Dermis microvascular lymphatic vessel endothelial cell (primary cell): ENCODE results near the gene PRKG2. TPM values are rescaled to one million over a fixed set of nuclear protein-coding genes. Genes with fewer than 3 reads are reported as not detected.

ENCODE experiments used
- DNase-seq, 2 donors: peaks; one replicate each; pipeline versions ENCODE4 v3.0.0 to v3.0.0-alpha.2; 2010; ENCODE audit warnings: low read depth in 2 of 2
- total RNA-seq: library from RNA; depleted of rRNA; stranded (reverse); fragments of >200 nt; gene quantifications from 2 replicates; pipeline ENCODE4 v1.2.1, GENCODE V29; 2014

The PRKG2 gene
- total RNA-seq, 1 donor from 2014 or later, result under 0.01 TPM

GRCh38 chr4:81215931-81216330, 909 bp upstream of the PRKG2 start:
- DNase-seq, result no peak

GRCh38 chr4:81214144-81214880, 710 bp downstream of the PRKG2 start:
- DNase-seq, result no peak

DNA sequence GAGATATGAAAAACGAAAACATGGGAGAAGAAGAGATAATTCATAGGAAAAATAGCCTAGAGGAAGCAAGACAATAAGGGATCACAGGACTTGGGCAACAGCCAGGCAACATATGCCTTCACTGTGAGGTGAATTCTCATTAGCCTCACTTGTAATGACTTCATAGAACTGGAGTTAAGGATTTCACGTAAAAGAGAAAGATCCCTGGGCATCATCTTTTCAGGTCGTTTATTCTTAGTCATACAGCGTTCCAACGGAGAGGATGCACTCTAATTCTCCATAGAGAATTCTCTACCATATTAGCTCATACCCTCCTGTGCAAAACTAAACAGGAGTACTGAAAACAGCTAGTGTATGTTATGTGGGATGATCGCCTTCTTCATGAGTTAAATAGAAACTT, 1.4 kb downstream of the PRKG2 start:
- no peak for DNase-seq

GRCh38 chr4:81211956-81212355, 3.1 kb downstream of the PRKG2 start:
- DNase-seq, result no peak

GRCh38 chr4:81207828-81208227, 7.2 kb downstream of the PRKG2 start:
- no peak for DNase-seq

- DNase-seq, result no peak
These were observed 9.7 kb downstream of the PRKG2 start for GRCh38 chr4:81205302-81205701.

DNA sequence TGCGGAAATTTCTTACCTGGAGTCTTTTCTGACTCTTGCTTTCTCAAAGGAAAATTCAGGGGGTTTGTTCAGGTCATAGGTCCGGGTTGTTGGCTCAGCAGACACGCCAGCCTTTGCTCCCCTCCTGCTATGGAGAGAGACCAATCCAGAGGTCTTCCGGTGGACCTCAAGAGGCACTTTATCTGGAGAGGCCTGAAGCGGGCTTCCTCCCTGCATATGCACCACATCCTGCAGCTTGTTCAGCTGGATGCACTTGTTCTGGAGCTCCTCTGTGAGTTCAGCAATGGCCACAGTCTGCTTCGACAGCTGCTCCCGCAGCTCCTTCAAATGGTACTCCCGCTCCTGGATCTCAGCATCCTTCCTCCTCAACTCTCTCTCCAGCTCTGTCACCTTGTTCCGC, 10.5 kb downstream of the PRKG2 start:
- DNase-seq, result no peak

DNA sequence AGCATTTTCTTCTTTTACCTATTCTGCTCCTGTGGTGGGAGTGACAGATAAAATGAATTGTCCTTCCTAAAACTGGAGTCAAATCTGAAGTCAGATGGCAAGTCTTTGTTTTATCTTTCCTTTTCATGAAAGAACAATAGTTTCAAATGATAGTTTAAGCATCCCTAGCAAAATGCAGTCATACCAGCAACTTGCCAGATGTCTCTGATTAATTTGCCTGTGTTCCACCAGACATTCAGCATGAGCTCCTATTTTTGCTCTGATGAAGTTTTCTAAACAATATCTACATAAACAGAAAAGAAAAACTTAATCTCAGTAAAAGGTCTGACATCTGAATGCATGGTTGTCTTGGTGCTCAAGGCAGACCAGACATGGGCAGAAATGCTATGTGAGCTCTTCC, 15.2 kb downstream of the PRKG2 start:
- no peak for DNase-seq

DNA sequence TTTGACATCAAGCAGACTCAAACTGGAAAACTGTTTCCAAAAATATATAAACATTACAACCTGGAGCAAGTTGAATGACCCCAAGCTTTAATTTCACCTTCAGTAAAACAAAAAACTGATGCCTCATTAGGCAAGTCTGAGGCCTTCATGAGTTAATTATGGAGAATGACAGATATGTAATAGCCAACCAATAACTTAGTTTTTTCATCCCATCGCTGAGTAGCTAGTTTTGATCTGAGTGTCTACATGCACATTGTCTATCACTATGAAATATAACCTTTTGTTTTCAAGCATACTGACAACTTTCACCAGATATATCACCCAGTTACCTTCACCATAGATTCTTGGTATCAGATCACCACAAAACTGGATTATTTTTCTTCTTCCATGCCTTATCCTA, 16.4 kb downstream of the PRKG2 start:
- DNase-seq, result no peak

GRCh38 chr4:81197864-81198524, 17.0 kb downstream of the PRKG2 start:
- no peak for DNase-seq

DNA sequence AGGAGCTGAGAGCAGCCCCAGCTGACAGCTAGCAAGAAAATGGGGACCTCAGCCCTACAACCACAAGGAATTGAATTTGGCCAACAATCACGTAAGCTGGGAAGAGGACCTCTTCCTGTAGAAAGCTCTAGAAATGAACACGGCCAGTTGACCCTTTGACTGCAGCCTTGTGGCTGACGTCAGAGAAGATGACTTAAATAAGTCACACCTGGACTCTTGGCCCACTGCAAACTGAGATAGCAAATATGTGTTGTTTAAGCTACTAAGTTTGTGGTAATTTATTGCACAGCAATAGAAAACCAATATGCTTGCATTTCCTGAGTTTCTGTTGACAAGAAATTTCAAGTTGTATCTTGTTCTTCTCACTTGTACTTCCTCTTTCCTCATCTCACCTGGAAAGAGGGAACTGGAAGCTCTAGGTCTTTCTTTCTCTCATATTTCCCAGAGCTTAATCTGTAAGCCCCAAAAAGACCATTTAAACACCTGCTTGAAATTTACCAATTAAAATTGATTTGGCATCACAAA, 18.8 kb downstream of the PRKG2 start:
- no peak for DNase-seq

GRCh38 chr4:81195475-81195874, 19.5 kb downstream of the PRKG2 start:
- no peak for DNase-seq

- DNase-seq, result no peak
These were observed 20.7 kb downstream of the PRKG2 start for GRCh38 chr4:81194286-81194685.

DNA sequence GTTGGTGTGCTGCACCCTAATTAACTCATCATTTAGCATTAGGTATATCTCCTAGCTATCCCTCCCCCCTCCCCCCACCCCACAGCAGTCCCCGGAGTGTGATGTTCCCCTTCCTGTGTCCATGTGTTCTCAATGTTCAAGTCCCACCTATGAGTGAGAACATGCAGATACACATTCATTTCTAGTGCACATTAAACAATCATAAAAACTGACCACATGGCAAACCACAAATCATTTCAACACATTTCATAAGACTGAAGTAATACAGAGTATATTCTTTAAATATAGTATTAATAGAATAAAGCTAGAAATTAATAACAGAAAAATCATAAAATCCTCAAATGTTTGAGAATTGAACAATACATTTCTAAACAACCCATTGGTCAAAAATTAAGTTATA, 34.1 kb downstream of the PRKG2 start:
- no peak for DNase-seq

GRCh38 chr4:81179326-81179725, 35.7 kb downstream of the PRKG2 start:
- no peak for DNase-seq

- DNase-seq, result no peak
These were observed 41.8 kb downstream of the PRKG2 start for GRCh38 chr4:81173213-81173612.

- no peak for DNase-seq
These were observed 48.4 kb downstream of the PRKG2 start for GRCh38 chr4:81166458-81167160.

GRCh38 chr4:81165861-81166430, 49.1 kb downstream of the PRKG2 start:
- no peak for DNase-seq

GRCh38 chr4:81164623-81165416, 50.2 kb downstream of the PRKG2 start:
- no peak for DNase-seq

GRCh38 chr4:81164126-81164525, 50.9 kb downstream of the PRKG2 start:
- no peak for DNase-seq

GRCh38 chr4:81162752-81163458, 52.1 kb downstream of the PRKG2 start:
- DNase-seq, result no peak
